MG63 (cell line): ENCODE measurements around the gene SH3BGRL2. TPM values are rescaled to one million over a fixed set of nuclear protein-coding genes. Genes with fewer than 3 reads are reported as not detected.
"Not testable (repeated sequence)": the region's sequence is repeated elsewhere in the genome, so short reads cannot be mapped to it uniquely, and the experiment has no call there.

Experiments
- DNase-seq: peaks from one replicate; pipeline ENCODE4 v3.0.0-alpha.2; 2020
- H3K27me3 ChIP-seq: fragments of 250-450 bp; sonication (Bioruptor Pico); 2 replicates; pipeline ENCODE4 v1.5.1; 2020; ENCODE audit warnings: mild to moderate bottlenecking, moderate library complexity
- H3K36me3 ChIP-seq: fragments of 250-450 bp; sonication (Bioruptor Pico); 2 replicates; pipeline ENCODE4 v1.5.1; 2020; ENCODE audit warnings: mild to moderate bottlenecking, moderate library complexity
- H3K4me3 ChIP-seq: fragments of 250-450 bp; sonication (Bioruptor Pico); 2 replicates; pipeline ENCODE4 v1.5.1; 2020; ENCODE audit warnings: mild to moderate bottlenecking, moderate library complexity
- H3K9me3 ChIP-seq: fragments of 250-450 bp; sonication (Bioruptor Pico); 2 replicates; pipeline ENCODE4 v1.5.1; 2020; ENCODE audit warnings: mild to moderate bottlenecking, moderate library complexity
- total RNA-seq: library from RNA; depleted of rRNA; stranded (reverse); fragments of >200 nt; shearing (Covaris generic); gene quantifications from 2 replicates; pipeline ENCODE4 v1.2.3, GENCODE V29; 2014; ENCODE audit warnings: low replicate concordance

Gene SH3BGRL2
- total RNA-seq, 1 experiment from 2014 or later, result 0.16 TPM

GRCh38 chr6:79632580-79632979 is 1.5 kb downstream of the SH3BGRL2 start:
- Histone ChIP-seq H3K9me3 (no peaks in the 10 kb centered on the region), H3K4me3 (no peak overlapping the region), H3K36me3 (no peaks in the 10 kb centered on the region), H3K27me3 (peaks cover 44% of the 10 kb centered on the region)
- no peak for DNase-seq

GRCh38 chr6:79634491-79635231 is 3.5 kb downstream of the SH3BGRL2 start:
- peaks cover 44% of the 10 kb centered on the region for H3K27me3 ChIP-seq
- H3K4me3 ChIP-seq, result no peak overlapping the region
- H3K36me3 ChIP-seq, result no peaks in the 10 kb centered on the region
- DNase-seq, result no peak
- no peaks in the 10 kb centered on the region for H3K9me3 ChIP-seq

- H3K36me3 ChIP-seq, result no peaks in the 10 kb centered on the region
- no peak overlapping the region for H3K4me3 ChIP-seq
- peaks cover 42% of the 10 kb centered on the region for H3K27me3 ChIP-seq
- no peaks in the 10 kb centered on the region for H3K9me3 ChIP-seq
- DNase-seq, result no peak
Measured at GRCh38 chr6:79635232-79635543, 4.1 kb downstream of the SH3BGRL2 start.

- no peaks in the 10 kb centered on the region for H3K9me3 ChIP-seq
- no peak for DNase-seq
- no peak overlapping the region for H3K4me3 ChIP-seq
- no peaks in the 10 kb centered on the region for H3K36me3 ChIP-seq
- peaks cover 36% of the 10 kb centered on the region for H3K27me3 ChIP-seq
Measured at GRCh38 chr6:79636673-79637072, 5.5 kb downstream of the SH3BGRL2 start.

GRCh38 chr6:79640146-79641111 is 9.3 kb downstream of the SH3BGRL2 start:
- no peak overlapping the region for H3K4me3 ChIP-seq
- H3K27me3 ChIP-seq, result peaks cover 3% of the 10 kb centered on the region
- no peak for DNase-seq
- H3K9me3 ChIP-seq, result no peaks in the 10 kb centered on the region
- no peaks in the 10 kb centered on the region for H3K36me3 ChIP-seq

GRCh38 chr6:79646006-79646405 is 14.9 kb downstream of the SH3BGRL2 start:
- Histone ChIP-seq H3K9me3 (no peaks in the 10 kb centered on the region), H3K36me3 (no peaks in the 10 kb centered on the region), H3K27me3 (no peaks in the 10 kb centered on the region), H3K4me3 (no peak overlapping the region)
- no peak for DNase-seq

GRCh38 chr6:79646561-79646960 is 15.4 kb downstream of the SH3BGRL2 start:
- Histone ChIP-seq H3K9me3 (no peaks in the 10 kb centered on the region), H3K27me3 (no peaks in the 10 kb centered on the region), H3K4me3 (no peak overlapping the region), H3K36me3 (no peaks in the 10 kb centered on the region)
- DNase-seq, result no peak

GRCh38 chr6:79647741-79648140 is 16.6 kb downstream of the SH3BGRL2 start:
- Histone ChIP-seq H3K27me3 (no peaks in the 10 kb centered on the region), H3K4me3 (no peak overlapping the region), H3K9me3 (no peaks in the 10 kb centered on the region), H3K36me3 (no peaks in the 10 kb centered on the region)
- no peak for DNase-seq

- H3K9me3 ChIP-seq, result no peaks in the 10 kb centered on the region
- H3K36me3 ChIP-seq, result no peaks in the 10 kb centered on the region
- H3K27me3 ChIP-seq, result no peaks in the 10 kb centered on the region
- DNase-seq, result no peak
- no peak overlapping the region for H3K4me3 ChIP-seq
Measured at GRCh38 chr6:79648328-79648727, 17.2 kb downstream of the SH3BGRL2 start.

GRCh38 chr6:79649016-79649415 is 17.9 kb downstream of the SH3BGRL2 start:
- Histone ChIP-seq H3K9me3 (no peaks in the 10 kb centered on the region), H3K36me3 (no peaks in the 10 kb centered on the region), H3K27me3 (no peaks in the 10 kb centered on the region), H3K4me3 (no peak overlapping the region)
- no peak for DNase-seq

GRCh38 chr6:79650950-79651349 is 19.8 kb downstream of the SH3BGRL2 start:
- H3K4me3 ChIP-seq, result no peak overlapping the region
- H3K27me3 ChIP-seq, result no peaks in the 10 kb centered on the region; the same call in 1 of the 2 replicates
- no peaks in the 10 kb centered on the region for H3K9me3 ChIP-seq
- DNase-seq, result no peak
- H3K36me3 ChIP-seq, result no peaks in the 10 kb centered on the region

- no peak overlapping the region for H3K4me3 ChIP-seq
- no peaks in the 10 kb centered on the region for H3K9me3 ChIP-seq
- peaks cover 2% of the 10 kb centered on the region for H3K27me3 ChIP-seq
- no peaks in the 10 kb centered on the region for H3K36me3 ChIP-seq
- DNase-seq, result no peak
Measured at GRCh38 chr6:79656134-79656533, 25.0 kb downstream of the SH3BGRL2 start.

GRCh38 chr6:79657238-79657637 is 26.1 kb downstream of the SH3BGRL2 start:
- H3K27me3 ChIP-seq, result peaks cover 2% of the 10 kb centered on the region
- H3K4me3 ChIP-seq, result no peak overlapping the region
- no peaks in the 10 kb centered on the region for H3K9me3 ChIP-seq
- no peaks in the 10 kb centered on the region for H3K36me3 ChIP-seq
- no peak for DNase-seq

- DNase-seq, H3K9me3 ChIP-seq, H3K36me3 ChIP-seq, H3K4me3 ChIP-seq, H3K27me3 ChIP-seq: not testable (repeated sequence)
Measured at GRCh38 chr6:79663655-79664054, 32.5 kb downstream of the SH3BGRL2 start.

GRCh38 chr6:79665725-79666551 is 34.8 kb downstream of the SH3BGRL2 start:
- Histone ChIP-seq H3K9me3 (no peaks in the 10 kb centered on the region), H3K36me3 (no peaks in the 10 kb centered on the region), H3K4me3 (no peak overlapping the region), H3K27me3 (peaks cover 2% of the 10 kb centered on the region)
- no peak for DNase-seq

GRCh38 chr6:79666634-79667033 is 35.5 kb downstream of the SH3BGRL2 start:
- no peak for DNase-seq
- Histone ChIP-seq H3K4me3 (no peak overlapping the region), H3K9me3 (no peaks in the 10 kb centered on the region), H3K36me3 (no peaks in the 10 kb centered on the region), H3K27me3 (no peaks in the 10 kb centered on the region)

GRCh38 chr6:79668381-79668780 is 37.3 kb downstream of the SH3BGRL2 start:
- H3K4me3 ChIP-seq, result no peak overlapping the region
- H3K27me3 ChIP-seq, result no peaks in the 10 kb centered on the region
- DNase-seq, result no peak
- no peaks in the 10 kb centered on the region for H3K36me3 ChIP-seq
- no peaks in the 10 kb centered on the region for H3K9me3 ChIP-seq
